Measurements from ENCODE around the gene SETD9. TPM values are rescaled to one million over a fixed set of nuclear protein-coding genes. Genes with fewer than 3 reads are reported as not detected.

The SETD9 gene
- total RNA-seq, 1 donor from 2014 or later, result 17.0 TPM

GRCh38 chr5:56951946-56952691 lies 42.7 kb downstream of the SETD9 start, which contains the start of gene MIER3:
Gene MIER3, minus strand, starts transcription at chr5:56952123. Its CDS starts 21 bp downstream, at chr5:56952102.
- Mint-ChIP-seq H3K36me3 (ENCODE audit: low read depth) (peaks cover 11% of the 10 kb centered on the region), H3K4me3 (peak within 1 kb of the TSS; percentile 98), H3K27me3 (peaks cover 39% of the 10 kb centered on the region), H3K4me1 (peaks cover 20% of the 10 kb centered on the region), H3K27ac (peak within 1 kb of the TSS; percentile 90), H3K9me3 (no peaks in the 10 kb centered on the region)
- intact Hi-C loops (cut with micrococcal nuclease), result loop anchor here (1.0 to 5.0 kb wide), 5 partner anchors 43 to 1508 kb away; partner anchors contain the start of genes PLK2 and SETD9
- peak; percentile 95 for DNase-seq

DNA sequence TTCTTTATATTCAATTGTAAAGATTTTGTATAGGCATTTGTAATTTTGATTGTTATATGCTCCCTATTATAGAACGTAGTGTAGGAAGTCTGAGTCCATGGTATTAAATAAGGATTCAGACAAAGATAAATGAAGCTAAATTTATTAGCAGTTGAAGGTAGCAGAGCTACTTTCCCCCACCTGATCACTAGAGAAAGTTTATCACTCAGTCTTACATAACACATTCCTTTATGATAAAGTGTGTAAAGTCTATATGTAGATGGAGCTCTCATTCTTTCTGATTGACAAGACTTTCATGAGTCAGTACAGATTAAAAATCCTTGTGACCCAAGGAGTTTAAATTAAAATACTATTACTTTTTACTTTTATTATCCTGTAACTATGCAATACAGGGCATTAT lies 44.9 kb downstream of the SETD9 start:
- Mint-ChIP-seq H3K9me3 (no peaks in the 10 kb centered on the region), H3K27me3 (peaks cover 56% of the 10 kb centered on the region), H3K4me3 (no peak overlapping the region), H3K4me1 (peaks cover 20% of the 10 kb centered on the region), H3K36me3 (ENCODE audit: low read depth) (peaks cover 4% of the 10 kb centered on the region), H3K27ac (no peak overlapping the region)
- intact Hi-C loops (cut with micrococcal nuclease), result loop anchor here (5.0 kb wide), 1 partner anchor 163 kb away; no protein-coding TSS in a partner anchor
- peak; percentile 4 for DNase-seq

GRCh38 chr5:56958595-56958994 lies 49.2 kb downstream of the SETD9 start:
- H3K27me3 Mint-ChIP-seq, result peaks cover 78% of the 10 kb centered on the region
- intact Hi-C loops (cut with micrococcal nuclease), result no loop called here

GRCh38 chr5:56959326-56959725 lies 49.9 kb downstream of the SETD9 start:
- Mint-ChIP-seq H3K27me3 (peaks cover 78% of the 10 kb centered on the region), H3K4me1 (no peaks in the 10 kb centered on the region), H3K4me3 (no peak overlapping the region), H3K36me3 (ENCODE audit: low read depth) (no peaks in the 10 kb centered on the region), H3K9me3 (no peaks in the 10 kb centered on the region), H3K27ac (no peak overlapping the region)
- DNase-seq, result no peak
- intact Hi-C loops (cut with micrococcal nuclease), result no loop called here

More at GRCh38 chr5:56958595-56958994, 49.2 kb downstream of the SETD9 start:
- no peaks in the 10 kb centered on the region for H3K4me1 Mint-ChIP-seq
- H3K4me3 Mint-ChIP-seq, result no peak overlapping the region
- H3K27ac Mint-ChIP-seq, result no peak overlapping the region
- no peaks in the 10 kb centered on the region for H3K36me3 Mint-ChIP-seq (ENCODE audit: low read depth)
- DNase-seq, result no peak
- no peaks in the 10 kb centered on the region for H3K9me3 Mint-ChIP-seq

- intact Hi-C loops (cut with micrococcal nuclease), result no loop called here
- peaks cover 70% of the 10 kb centered on the region for H3K27me3 Mint-ChIP-seq
- no peak overlapping the region for H3K27ac Mint-ChIP-seq
- no peaks in the 10 kb centered on the region for H3K4me1 Mint-ChIP-seq
- H3K4me3 Mint-ChIP-seq, result no peak overlapping the region
- H3K36me3 Mint-ChIP-seq (ENCODE audit: low read depth), result no peaks in the 10 kb centered on the region
- no peak for DNase-seq
- no peaks in the 10 kb centered on the region for H3K9me3 Mint-ChIP-seq
These were observed 52.4 kb downstream of the SETD9 start for GRCh38 chr5:56961746-56962145.

GRCh38 chr5:56962286-56962685 lies 52.9 kb downstream of the SETD9 start:
- intact Hi-C loops (cut with micrococcal nuclease), result no loop called here
- Mint-ChIP-seq H3K27me3 (peaks cover 72% of the 10 kb centered on the region), H3K9me3 (no peaks in the 10 kb centered on the region), H3K27ac (no peak overlapping the region), H3K36me3 (ENCODE audit: low read depth) (no peaks in the 10 kb centered on the region), H3K4me3 (no peak overlapping the region), H3K4me1 (no peaks in the 10 kb centered on the region)
- no peak for DNase-seq

GRCh38 chr5:56963246-56963645 lies 53.9 kb downstream of the SETD9 start:
- Mint-ChIP-seq H3K27ac (no peak overlapping the region), H3K4me3 (no peak overlapping the region), H3K4me1 (no peaks in the 10 kb centered on the region), H3K27me3 (peaks cover 67% of the 10 kb centered on the region), H3K36me3 (ENCODE audit: low read depth) (no peaks in the 10 kb centered on the region), H3K9me3 (no peaks in the 10 kb centered on the region)
- no peak for DNase-seq
- intact Hi-C loops (cut with micrococcal nuclease), result no loop called here

DNA sequence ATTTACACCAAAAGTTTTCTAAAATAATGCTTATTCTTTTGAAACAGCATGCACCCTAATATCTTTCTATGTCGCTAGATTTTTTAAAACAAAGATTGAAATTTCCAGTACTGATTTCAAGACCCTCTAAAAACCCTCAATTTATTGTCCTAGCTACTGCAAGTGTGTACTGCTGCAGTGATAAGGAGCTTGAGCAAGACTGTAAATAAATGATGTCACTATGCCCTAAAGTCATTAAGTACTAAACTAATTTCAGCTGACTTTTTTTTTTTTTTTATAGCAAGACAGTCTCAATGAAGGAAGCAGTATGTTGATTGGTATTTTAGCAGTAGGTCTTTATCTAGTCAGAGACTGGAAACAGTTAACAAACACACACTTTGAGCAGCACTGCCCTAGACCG lies 54.8 kb downstream of the SETD9 start:
- Mint-ChIP-seq H3K27me3 (peaks cover 64% of the 10 kb centered on the region), H3K9me3 (no peaks in the 10 kb centered on the region), H3K27ac (no peak overlapping the region), H3K4me3 (no peak overlapping the region), H3K36me3 (ENCODE audit: low read depth) (no peaks in the 10 kb centered on the region), H3K4me1 (no peaks in the 10 kb centered on the region)
- intact Hi-C loops (cut with micrococcal nuclease), result no loop called here
- no peak for DNase-seq

Other genes with a start within 250 kb of the SETD9 start
- gene MAP3K1, start 94.0 kb upstream of the SETD9 start, total RNA-seq, result 27.6 and 27.9 TPM in 2 replicates
- 35.4 and 37.6 TPM in 2 replicates for gene MIER3, start 42.5 kb downstream of the SETD9 start, total RNA-seq